Erythroblast (primary cell): ENCODE measurements around the gene MYO1E.

Experiments used
- GATA1 ChIP-seq: IDR thresholded peaks from 2 replicates; pipeline ENCODE4 v1.6.1; 2011; ENCODE audit warnings: low read depth, mild to moderate bottlenecking, control low read depth, low read length, moderate library complexity
- POLR2A ChIP-seq: IDR thresholded peaks from 2 replicates; pipeline ENCODE4 v1.6.1; 2011; ENCODE audit warnings: mild to moderate bottlenecking, low read length

- TF ChIP-seq POLR2A (no peak), GATA1 (no peak)
Measured at GRCh38 chr15:59366333-59367021, 6.2 kb downstream of the MYO1E start.
